SU-DHL-6 (cell line): ENCODE measurements around the gene WDR35.

ENCODE experiments used
- CTCF ChIP-seq: fragments of 200-600 bp; sonication (generic); IDR thresholded peaks from one replicate; pipeline ENCODE4 v1.5.1; 2017; ENCODE audit warnings: antibody characterized with exemption, mild to moderate bottlenecking, low read length, moderate library complexity; ENCODE audit not compliant: insufficient read depth, poor library complexity, severe bottlenecking
- EZH2phosphoT487 ChIP-seq: fragments of 200-600 bp; sonication (generic), shearing (Covaris generic); conservative IDR thresholded peaks from 2 replicates; pipeline ENCODE4 v1.6.1; 2018; ENCODE audit warnings: mild to moderate bottlenecking, antibody characterized with exemption, low read length, moderate library complexity, mixed read lengths

- no peak for TF ChIP-seq CTCF
- no peak for TF ChIP-seq EZH2phosphoT487
Observed at GRCh38 chr2:19874726-19875125, 115.2 kb downstream of the WDR35 start.
